OCI-LY3 (cell line): ENCODE data around the gene HNRNPLL.

Source experiments
- EZH2phosphoT487 ChIP-seq: fragments of 200-600 bp; shearing (Covaris generic); IDR thresholded peaks from 2 replicates; pipeline ENCODE4 v1.6.1; 2018; ENCODE audit warnings: antibody characterized with exemption, mixed run types, low read depth
- TF ChIP-seq, protein P1 (sequence below): fragments of 200-600, 300-600 bp; sonication (generic); IDR thresholded peaks from 2 replicates; pipeline ENCODE4 v1.5.1; 2014; ENCODE audit warnings: antibody characterized with exemption, low read length, low read depth

DNA sequence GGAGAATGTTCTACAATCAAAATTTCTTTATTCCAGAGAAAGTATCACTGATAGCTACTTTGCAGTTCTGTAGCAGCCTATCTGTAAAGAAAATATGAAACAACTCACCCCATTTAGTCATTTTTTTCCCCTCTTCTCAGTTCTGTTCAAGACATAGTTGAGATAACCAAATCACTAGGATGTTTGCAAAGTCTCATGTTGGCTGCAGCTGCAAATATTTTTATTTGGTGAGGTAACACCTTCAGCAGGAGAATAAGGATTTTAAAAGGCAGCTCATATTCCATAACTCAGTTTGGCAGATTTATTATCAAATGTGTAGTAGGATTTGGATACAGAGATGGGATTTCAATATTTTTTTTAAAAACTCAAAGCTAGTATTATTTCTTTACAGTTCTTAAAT, 41.0 kb downstream of the HNRNPLL start:
- TF ChIP-seq, protein P1, sequence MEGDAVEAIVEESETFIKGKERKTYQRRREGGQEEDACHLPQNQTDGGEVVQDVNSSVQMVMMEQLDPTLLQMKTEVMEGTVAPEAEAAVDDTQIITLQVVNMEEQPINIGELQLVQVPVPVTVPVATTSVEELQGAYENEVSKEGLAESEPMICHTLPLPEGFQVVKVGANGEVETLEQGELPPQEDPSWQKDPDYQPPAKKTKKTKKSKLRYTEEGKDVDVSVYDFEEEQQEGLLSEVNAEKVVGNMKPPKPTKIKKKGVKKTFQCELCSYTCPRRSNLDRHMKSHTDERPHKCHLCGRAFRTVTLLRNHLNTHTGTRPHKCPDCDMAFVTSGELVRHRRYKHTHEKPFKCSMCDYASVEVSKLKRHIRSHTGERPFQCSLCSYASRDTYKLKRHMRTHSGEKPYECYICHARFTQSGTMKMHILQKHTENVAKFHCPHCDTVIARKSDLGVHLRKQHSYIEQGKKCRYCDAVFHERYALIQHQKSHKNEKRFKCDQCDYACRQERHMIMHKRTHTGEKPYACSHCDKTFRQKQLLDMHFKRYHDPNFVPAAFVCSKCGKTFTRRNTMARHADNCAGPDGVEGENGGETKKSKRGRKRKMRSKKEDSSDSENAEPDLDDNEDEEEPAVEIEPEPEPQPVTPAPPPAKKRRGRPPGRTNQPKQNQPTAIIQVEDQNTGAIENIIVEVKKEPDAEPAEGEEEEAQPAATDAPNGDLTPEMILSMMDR: no peak
- no peak for TF ChIP-seq EZH2phosphoT487
